HG03565 (cell line): Measurements from ENCODE around the gene SLC9B2.

Experiments used
- ATAC-seq: cut with Tn5 transposase; IDR thresholded peaks from one replicate; pipeline ENCODE4 v1.9.1; 2021; ENCODE audit warnings: mild to moderate bottlenecking, moderate library complexity; ENCODE audit not compliant: unreplicated experiment

Gene SLC9B2

DNA sequence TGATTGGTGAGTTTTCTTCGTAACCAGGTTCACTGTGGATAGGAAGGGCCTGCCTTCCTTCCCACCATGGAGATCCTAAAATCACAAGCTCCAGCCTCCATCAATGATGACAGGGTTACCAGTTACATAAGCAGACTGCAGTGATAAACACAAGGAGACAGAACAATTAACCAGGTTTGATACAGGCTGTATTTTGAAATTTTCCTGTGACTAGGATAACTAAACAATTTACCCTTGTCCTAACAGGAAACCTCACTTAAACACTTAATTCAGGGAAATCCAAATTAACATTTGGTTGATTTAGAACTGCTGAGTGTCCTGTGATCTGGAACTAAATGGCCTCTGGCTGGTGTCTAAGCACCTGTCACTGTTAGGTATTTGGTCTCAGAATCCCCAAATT lies 3.1 kb upstream of the SLC9B2 start:
- no peak for ATAC-seq

DNA sequence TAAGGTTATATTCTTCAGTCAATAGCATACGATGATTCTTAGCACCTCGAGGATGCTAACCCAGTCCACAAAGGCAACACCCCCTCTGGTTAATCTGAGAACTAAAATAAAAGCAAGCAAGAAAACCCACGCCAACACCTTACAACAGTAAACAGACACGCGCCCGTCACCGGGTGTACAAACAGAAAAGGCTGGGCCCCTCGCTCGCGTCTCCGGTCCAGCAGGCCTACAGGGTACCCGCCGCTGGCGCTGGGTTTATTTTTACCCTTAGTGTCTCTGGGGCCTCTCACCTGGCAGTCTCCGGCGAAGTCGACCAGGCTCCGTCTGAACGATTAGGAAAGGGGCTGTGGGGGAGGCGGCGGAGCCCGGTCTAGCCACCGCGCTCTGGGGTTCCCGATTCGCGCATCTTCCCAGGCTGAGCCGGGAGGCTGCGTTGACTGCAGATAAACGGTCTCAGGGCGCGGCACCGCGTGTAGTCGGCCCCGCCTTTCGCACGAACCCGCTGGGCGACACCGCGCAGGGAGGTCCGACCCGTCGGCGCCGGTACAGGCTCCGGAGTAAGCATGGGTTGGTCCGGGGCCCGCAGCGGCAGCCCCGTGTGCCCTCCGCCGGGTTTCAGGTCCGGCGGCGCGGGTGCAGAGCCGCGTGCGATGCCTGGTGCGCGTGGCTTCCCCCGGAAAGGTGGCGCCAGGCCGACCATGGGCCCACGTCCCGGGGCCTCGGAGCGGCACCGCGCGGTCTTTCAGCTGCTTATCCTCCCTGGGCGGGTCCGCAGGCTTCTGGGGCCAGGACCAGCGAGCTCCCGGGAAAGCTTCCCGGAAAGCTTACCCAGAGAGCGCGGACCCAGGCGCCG lies 441 bp downstream of the SLC9B2 start:
- peak; percentile 34 for ATAC-seq

DNA sequence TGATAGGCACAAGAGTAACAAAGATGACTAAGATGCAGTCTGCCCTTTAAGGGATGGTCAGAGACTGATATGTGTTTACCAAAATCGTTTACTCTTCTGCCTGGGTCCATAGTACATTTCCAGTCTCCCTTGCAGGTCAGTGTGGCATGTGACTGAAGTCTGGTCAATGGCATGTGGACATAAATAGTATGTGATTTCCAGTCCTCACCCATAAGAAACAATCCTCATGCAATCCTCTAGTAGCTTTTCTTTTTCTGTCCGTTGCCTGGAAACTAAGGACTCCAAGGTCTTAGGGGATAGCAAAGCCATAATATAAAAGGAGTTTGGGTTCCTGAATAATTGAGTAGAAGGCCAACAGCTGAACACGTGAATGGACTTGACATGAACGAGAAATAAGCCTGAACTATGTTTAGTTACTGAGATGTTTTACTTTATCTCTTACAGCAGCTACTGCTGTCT lies 1.1 kb downstream of the SLC9B2 start:
- peak; percentile 0 for ATAC-seq

DNA sequence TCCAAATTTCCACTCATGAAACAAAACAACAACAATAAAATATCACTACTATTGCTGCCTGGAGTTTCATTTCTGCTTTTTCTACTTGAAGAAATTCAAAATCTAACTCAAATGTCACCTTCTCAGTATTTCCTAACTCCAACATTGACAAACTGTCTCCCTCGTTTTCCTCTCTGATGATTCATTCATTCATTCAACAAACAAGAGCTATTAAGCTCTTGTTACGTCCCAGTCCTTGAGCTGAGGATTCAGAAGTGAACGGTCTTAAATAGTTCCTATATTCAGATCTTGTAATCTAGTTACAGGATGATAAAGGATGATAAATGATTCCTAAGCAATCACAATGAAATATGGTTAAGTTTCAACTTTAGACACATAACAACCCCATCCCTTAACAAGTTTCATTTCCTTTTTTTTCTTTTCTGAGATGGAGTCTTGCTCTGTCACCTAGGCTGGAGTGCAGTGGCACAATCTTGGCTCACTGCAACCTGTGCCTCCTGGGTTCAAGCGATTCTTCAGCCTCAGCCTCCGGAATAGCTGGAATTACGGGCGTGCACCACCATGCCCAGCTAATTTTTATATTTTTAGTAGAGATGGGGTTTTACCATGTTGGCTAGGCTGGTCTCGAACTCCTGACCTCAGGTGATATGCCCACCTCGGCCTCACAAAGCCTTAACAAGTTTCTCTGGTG lies 1.7 kb downstream of the SLC9B2 start:
- ATAC-seq = peak; percentile 36

DNA sequence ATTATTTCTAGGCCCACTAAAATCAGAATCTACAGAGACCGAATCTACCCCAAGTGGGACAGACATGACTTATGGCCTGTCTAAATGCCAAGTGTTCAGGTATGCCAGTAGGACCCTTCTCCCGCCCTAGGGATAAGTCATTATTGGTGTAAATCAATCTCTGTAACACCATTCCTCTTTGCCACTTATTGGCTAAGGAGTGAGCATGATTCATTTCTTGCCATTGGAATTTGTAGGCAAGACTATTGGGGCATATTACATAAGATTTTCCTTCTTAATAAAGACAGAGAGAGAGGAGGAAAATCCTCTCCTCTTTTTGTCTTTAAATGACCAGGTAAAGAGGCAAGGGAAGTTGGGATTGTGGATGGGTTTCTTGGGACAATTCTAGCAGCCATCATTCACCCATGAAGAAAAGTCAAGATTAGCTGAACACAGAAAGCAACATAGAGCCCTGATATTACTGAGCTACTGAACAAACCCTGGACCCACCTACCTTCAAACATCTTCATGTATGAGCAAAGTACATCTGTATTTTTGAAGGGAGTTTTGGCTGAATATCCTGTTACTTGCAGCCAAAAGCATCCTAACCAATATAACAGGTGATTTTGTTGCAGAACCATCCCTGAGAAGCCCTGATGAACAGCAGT lies 2.6 kb downstream of the SLC9B2 start:
- no peak for ATAC-seq

DNA sequence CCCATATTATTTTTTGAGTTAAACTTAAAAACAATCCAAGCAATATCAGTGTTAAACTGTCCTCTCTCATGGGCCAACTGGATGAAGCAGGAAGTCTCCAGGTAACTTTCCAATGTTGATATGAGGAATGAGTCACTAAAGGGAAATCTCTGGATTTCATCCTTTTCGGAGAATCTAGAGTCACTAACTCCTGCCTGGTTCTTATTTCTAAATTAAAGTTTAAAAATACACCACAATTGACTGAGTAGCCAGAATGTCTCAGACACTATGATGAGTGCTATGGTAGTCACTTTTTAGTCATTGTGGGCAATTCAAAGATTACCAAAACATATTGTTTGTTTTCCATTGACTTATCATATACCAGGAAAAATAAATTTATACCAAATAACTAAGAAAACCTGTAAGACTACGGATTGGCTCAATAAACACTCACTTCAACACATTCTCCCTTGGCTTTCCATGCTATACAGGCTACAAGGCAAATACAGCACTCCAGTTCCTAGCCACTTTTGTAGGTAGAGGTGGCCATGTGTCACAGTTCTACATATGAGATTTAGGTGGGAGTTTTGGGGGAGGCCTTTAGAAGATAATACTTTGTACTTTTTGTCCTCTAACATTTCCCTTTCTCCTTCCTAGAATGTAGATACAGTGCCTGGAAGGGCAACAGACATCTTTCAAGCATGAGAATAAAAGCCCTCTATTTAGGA lies 8.6 kb downstream of the SLC9B2 start:
- no peak for ATAC-seq

- ATAC-seq = no peak
These were observed 16.0 kb downstream of the SLC9B2 start for GRCh38 chr4:103060453-103061148.

- ATAC-seq = no peak
These were observed 22.5 kb downstream of the SLC9B2 start for GRCh38 chr4:103054030-103054429.

GRCh38 chr4:103052779-103053178 lies 23.8 kb downstream of the SLC9B2 start:
- ATAC-seq = no peak

DNA sequence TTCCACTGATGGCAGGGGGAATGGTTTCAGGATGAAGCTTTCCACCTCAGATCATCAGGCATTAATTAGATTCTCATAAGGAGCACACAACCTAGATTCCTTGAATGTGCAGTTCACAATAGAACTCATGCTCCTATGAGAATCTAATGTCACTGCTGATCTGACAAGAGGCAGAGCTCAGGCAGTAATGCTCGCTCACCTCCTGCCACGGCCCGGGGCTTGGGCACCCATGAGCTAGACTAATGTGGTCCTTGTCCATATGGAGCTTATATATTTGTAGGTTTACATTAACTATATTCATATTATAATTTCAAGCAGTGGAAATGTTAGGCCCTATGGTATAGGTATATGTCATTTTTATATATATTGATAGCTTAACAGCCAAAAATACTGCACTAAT lies 24.4 kb downstream of the SLC9B2 start:
- no peak for ATAC-seq

DNA sequence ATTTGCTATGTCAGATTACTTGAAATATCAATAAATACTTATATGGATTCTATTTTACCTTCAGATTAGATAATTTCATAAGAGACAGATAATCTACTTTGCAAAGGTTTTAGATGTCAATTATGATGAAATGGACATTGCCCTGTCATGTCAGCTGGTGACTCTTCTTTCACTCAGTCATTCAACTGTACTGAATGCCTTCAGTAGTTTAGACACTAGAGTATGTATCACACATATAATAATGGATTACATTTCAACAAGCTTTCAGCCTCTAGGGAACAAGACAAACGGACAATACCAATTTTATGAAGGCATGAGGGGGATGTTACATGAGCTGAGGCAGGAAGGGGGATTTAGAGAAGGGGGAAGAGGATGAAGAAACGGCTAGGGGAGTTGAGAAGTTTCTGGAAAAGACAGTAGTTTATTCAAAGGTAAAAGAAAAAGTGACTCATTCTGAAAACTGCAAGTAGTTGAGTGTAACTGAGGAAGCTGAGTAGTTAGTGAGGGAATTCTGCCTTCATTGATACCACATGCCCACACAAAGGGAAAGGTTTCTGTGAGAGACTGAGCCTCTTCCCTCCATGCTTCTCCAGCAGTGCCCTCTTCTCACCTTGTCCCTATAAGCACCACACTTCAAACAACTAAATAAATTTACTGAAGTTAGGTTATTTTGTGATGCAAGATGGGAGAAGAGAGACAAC lies 25.7 kb downstream of the SLC9B2 start:
- ATAC-seq = no peak

GRCh38 chr4:103046416-103047290 lies 29.9 kb downstream of the SLC9B2 start:
- peak; percentile 92 for ATAC-seq

DNA sequence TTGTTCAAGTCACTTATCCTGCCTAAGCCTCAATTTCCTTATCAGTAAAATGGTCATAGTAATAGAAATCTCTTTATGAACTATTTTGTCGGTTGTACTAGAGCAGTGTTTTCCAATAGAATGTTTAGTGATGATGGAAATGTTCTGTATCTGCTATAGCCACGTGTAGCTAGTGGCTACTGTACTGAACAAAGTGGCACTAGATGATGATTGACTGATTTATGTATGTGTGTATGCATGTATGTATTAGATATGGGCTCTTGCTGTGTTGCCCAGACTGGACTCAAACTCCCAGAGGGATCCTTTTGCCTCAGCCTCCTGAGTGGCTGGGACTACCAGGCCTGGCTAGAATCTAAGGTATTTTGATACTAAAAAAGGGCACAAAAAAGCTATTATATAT lies 32.4 kb downstream of the SLC9B2 start:
- no peak for ATAC-seq

GRCh38 chr4:103036169-103036568 lies 40.4 kb downstream of the SLC9B2 start:
- ATAC-seq = no peak

- ATAC-seq = peak; percentile 57
These were observed 44.0 kb downstream of the SLC9B2 start for GRCh38 chr4:103032574-103032973.

- no peak for ATAC-seq
These were observed 45.8 kb downstream of the SLC9B2 start for GRCh38 chr4:103030791-103031190.

GRCh38 chr4:103029300-103029699 lies 47.3 kb downstream of the SLC9B2 start:
- ATAC-seq = no peak

DNA sequence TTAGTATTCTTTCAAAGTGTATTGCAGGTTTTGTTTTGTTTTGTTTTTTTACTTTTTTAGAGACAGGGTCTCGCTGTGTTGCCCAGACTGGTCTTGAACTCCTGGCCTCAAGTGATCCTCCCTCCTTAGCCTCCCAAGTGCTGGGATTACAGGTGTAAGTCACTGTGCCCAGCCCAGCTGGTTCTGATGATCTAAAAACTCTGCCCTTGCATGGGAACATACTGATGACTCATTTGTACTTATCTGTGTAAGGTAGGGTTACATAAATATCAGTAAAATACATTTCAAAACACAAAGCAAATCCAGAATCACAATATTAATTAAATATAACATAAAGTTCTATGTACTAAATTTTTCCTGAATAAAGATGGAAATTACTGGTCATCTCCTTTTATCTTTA lies 49.7 kb downstream of the SLC9B2 start:
- ATAC-seq = no peak

- no peak for ATAC-seq
These were observed 51.6 kb downstream of the SLC9B2 start for GRCh38 chr4:103024996-103025395.
